ENCODE measurements around the gene ZNF215.

DNA sequence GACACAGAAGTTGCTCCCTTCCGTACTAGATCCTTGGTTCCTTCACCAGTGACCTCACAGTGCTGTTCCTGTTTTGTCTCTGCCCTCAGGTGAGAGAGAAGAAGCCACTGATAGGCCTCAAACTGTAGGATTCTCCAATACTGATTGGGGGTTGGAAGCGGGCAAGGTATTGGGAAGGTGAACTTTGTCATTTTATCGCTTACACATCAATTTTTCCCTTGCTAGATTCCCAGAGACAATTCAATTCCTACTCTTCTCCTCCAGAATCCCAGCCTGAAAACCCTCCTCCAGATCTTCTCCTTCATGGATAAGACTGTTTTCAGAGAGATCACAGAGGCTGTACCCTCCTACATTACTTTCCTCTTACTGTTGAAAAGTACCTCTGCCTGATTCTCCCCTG, 14.8 kb upstream of the ZNF215 start:
- TF ChIP-seq, protein P1, sequence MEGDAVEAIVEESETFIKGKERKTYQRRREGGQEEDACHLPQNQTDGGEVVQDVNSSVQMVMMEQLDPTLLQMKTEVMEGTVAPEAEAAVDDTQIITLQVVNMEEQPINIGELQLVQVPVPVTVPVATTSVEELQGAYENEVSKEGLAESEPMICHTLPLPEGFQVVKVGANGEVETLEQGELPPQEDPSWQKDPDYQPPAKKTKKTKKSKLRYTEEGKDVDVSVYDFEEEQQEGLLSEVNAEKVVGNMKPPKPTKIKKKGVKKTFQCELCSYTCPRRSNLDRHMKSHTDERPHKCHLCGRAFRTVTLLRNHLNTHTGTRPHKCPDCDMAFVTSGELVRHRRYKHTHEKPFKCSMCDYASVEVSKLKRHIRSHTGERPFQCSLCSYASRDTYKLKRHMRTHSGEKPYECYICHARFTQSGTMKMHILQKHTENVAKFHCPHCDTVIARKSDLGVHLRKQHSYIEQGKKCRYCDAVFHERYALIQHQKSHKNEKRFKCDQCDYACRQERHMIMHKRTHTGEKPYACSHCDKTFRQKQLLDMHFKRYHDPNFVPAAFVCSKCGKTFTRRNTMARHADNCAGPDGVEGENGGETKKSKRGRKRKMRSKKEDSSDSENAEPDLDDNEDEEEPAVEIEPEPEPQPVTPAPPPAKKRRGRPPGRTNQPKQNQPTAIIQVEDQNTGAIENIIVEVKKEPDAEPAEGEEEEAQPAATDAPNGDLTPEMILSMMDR (IDR thresholded peaks at IDR 0.05; ENCODE audit: low read depth, low read length) = no peak
- no peak for TF ChIP-seq POLR2A (IDR thresholded peaks at IDR 0.05; ENCODE audit: extremely low read depth, insufficient read length)
